ENCODE measurements around the gene KRTAP9-3. TPM values are rescaled to one million over a fixed set of nuclear protein-coding genes. Genes with fewer than 3 reads are reported as not detected.
"Not testable (repeated sequence)": the region's sequence is repeated elsewhere in the genome, so short reads cannot be mapped to it uniquely, and the experiment has no call there.

KRTAP9-3 gene
- total and polyA plus RNA-seq, 9 donors: not detected

DNA sequence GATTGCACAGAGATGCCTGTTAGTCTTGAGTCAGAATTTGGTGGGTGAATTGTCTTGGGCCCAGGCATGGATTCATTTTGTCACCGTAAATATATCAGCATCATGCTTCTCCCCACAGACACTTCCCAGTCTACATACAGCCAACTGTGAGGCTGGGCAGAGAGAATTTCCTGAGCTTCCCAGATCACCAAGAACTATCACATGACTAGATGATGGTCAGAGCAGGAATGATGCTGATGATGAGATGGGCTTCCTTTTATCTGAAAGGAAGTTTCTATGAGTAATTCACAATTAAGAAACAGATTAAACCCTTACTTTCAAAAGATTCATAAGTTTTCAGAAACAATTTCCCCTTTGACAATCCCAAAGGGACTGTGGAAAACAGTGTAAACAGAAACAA, 22.6 kb downstream of the KRTAP9-3 start:
- intact Hi-C loops (cut with DNase I): no loop called here

DNA sequence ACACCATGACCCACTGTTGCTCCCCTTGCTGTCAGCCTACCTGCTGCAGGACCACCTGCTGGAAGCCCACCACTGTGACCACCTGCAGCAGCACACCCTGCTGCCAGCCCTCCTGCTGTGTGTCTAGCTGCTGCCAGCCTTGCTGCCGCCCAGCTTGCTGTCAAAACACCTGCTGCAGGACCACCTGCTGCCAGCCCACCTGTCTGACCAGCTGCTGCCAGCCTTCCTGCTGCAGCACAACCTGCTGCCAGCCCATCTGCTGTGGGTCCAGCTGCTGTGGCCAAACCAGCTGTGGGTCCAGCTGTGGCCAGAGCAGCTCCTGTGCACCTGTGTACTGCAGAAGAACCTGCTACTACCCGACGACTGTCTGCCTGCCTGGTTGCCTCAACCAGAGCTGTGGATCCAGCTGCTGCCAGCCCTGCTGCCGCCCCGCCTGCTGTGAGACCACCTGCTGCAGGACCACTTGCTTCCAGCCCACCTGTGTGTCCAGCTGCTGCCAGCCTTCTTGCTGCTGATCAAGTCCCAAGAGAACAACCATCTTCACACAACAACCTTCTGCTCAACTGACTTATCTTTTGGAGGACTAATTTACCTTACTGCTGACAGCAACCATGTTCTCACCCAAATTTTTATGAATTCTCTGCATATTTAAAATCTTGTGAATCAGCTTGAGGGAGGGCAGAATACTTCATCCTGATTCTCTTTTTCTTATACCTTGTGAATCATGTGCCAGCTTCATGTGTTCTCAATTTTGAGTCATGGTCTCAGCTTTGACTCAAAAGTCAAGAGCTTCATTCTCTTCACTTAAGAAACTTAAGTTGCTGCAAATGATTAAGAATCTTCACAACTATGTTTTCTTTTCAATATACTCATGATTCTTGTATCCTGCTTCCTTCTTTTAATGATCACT, 23.4 kb downstream of the KRTAP9-3 start, which contains the start of gene KRTAP9-9:
TSS of gene KRTAP9-9 (plus strand) at position 4 of the 910 bp plus-strand sequence.
- H3K36me3 ChIP-seq; H3K4me3 ChIP-seq; H3K4me1 ChIP-seq (ENCODE audit: insufficient read depth); DNase-seq; H3K9me3 ChIP-seq; H3K27ac ChIP-seq; H3K27me3 ChIP-seq; intact Hi-C loops (cut with DNase I): not testable (repeated sequence)
- WGBS, 3 donors: 66 to 79% (median 71%) methylated on average over 4 to 5 of the region's 5 CpGs

More for the DNA sequence above, 22.6 kb downstream of the KRTAP9-3 start:
- no peaks in the 10 kb centered on the region for H3K27me3 ChIP-seq
- H3K9me3 ChIP-seq: no peaks in the 10 kb centered on the region
- H3K4me1 ChIP-seq (ENCODE audit: insufficient read depth): no peaks in the 10 kb centered on the region
- H3K4me3 ChIP-seq: no peak overlapping the region
- 32 to 53% (median 47%) methylated on average over 1 of the region's 1 CpG for WGBS, 3 donors
- no peak for DNase-seq
- no peak for TF ChIP-seq POLR2A (IDR thresholded peaks at IDR 0.05)
- no peak for TF ChIP-seq EP300 (IDR thresholded peaks at IDR 0.05)
- TF ChIP-seq, protein P1, sequence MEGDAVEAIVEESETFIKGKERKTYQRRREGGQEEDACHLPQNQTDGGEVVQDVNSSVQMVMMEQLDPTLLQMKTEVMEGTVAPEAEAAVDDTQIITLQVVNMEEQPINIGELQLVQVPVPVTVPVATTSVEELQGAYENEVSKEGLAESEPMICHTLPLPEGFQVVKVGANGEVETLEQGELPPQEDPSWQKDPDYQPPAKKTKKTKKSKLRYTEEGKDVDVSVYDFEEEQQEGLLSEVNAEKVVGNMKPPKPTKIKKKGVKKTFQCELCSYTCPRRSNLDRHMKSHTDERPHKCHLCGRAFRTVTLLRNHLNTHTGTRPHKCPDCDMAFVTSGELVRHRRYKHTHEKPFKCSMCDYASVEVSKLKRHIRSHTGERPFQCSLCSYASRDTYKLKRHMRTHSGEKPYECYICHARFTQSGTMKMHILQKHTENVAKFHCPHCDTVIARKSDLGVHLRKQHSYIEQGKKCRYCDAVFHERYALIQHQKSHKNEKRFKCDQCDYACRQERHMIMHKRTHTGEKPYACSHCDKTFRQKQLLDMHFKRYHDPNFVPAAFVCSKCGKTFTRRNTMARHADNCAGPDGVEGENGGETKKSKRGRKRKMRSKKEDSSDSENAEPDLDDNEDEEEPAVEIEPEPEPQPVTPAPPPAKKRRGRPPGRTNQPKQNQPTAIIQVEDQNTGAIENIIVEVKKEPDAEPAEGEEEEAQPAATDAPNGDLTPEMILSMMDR (IDR thresholded peaks at IDR 0.05): no peak
- no peak overlapping the region for H3K27ac ChIP-seq
- no peaks in the 10 kb centered on the region for H3K36me3 ChIP-seq

DNA sequence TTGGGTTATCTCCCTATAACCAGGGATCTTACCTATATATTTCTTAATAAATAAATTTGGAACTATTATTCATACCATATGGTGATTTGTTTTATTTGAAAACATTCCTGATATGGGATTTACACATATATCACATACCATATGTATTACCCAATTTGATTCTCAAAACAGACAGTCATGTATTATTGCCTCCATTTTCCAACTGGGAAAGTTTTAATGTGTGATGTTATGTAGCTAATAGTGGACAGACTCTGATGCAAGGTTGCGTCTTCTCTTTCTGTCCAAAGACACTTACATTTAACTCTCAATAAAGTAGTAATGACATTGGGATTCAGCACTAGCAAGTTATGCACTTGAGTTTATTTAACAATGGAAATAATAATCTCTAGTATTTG, 24.0 kb downstream of the KRTAP9-3 start:
- Histone ChIP-seq H3K27me3 (no peaks in the 10 kb centered on the region), H3K4me1 (ENCODE audit: insufficient read depth) (no peaks in the 10 kb centered on the region), H3K36me3 (no peaks in the 10 kb centered on the region), H3K9me3 (no peaks in the 10 kb centered on the region), H3K27ac (no peak overlapping the region), H3K4me3 (no peak overlapping the region)
- no peak for DNase-seq
- TF ChIP-seq POLR2A (IDR thresholded peaks at IDR 0.05) (no peak), EP300 (IDR thresholded peaks at IDR 0.05) (no peak)
- TF ChIP-seq, protein P1 (IDR thresholded peaks at IDR 0.05): no peak
- WGBS, 3 donors: 91 to 97% (median 94%) methylated on average over 1 of the region's 1 CpG
- intact Hi-C loops (cut with DNase I): no loop called here

DNA sequence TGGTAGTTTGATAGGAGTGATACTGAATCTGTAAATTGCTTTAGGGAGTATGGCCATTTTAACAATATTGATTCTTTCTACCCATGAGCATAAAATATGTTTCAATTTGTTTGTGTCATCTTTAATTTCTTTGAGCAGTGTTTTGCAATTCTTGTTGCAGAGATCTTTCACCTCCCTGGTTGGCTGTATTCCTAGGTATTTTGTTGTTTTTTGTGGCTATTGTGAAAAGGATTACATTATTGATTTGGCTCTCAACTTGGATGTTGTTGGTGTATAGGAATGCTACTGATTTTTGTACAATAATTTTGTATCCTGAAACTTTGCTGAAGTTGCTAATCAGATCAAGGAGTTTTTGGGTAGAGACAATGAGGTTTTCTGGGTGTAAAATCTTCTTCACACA, 26.2 kb downstream of the KRTAP9-3 start:
- TF ChIP-seq EP300 (IDR thresholded peaks at IDR 0.05) (no peak), POLR2A (IDR thresholded peaks at IDR 0.05) (no peak)
- TF ChIP-seq, protein P1 (IDR thresholded peaks at IDR 0.05): no peak
- Histone ChIP-seq H3K27me3 (no peaks in the 10 kb centered on the region), H3K4me3 (no peak overlapping the region), H3K36me3 (no peaks in the 10 kb centered on the region), H3K4me1 (ENCODE audit: insufficient read depth) (no peaks in the 10 kb centered on the region), H3K9me3 (no peaks in the 10 kb centered on the region), H3K27ac (no peak overlapping the region)
- intact Hi-C loops (cut with DNase I): no loop called here
- no peak for DNase-seq

DNA sequence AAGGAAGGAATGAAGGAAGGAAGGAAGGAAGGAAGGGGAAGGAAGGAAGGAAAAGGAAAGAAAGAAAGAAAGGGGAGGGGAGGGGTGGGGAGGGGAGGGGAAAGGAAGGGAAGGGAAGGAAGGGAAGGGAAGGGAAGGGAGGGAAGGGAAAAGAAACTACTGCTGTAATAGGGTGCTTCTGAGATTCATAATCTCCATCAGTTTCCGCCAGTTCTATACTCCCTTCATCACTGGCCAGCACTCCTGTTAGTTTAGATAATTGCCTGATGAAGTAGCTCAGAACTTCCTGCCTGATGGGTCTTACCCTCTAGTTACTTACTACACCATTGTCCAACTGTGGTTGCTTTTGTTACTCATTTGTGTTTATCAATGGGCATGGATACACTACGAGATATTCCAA, 31.0 kb downstream of the KRTAP9-3 start:
- Histone ChIP-seq H3K36me3 (no peaks in the 10 kb centered on the region), H3K27me3 (no peaks in the 10 kb centered on the region), H3K4me3 (no peak overlapping the region), H3K4me1 (ENCODE audit: insufficient read depth) (no peaks in the 10 kb centered on the region), H3K27ac (no peak overlapping the region), H3K9me3 (no peaks in the 10 kb centered on the region)
- WGBS, 3 donors: 75 to 88% (median 75%) methylated on average over 2 of the region's 2 CpGs
- intact Hi-C loops (cut with DNase I): no loop called here
- DNase-seq: no peak
- TF ChIP-seq, protein P1 (IDR thresholded peaks at IDR 0.05): no peak
- no peak for TF ChIP-seq EP300 (IDR thresholded peaks at IDR 0.05)
- no peak for TF ChIP-seq POLR2A (IDR thresholded peaks at IDR 0.05)
